Activated CD8-positive, alpha-beta memory T cell treated with anti-CD3 and anti-CD28 coated beads, Interleukin-2, amount 50 U/mL, for 4 hours (primary cell): Measurements from ENCODE around the gene LCN15.
"Not testable (repeated sequence)": the region's sequence is repeated elsewhere in the genome, so short reads cannot be mapped to it uniquely, and the experiment has no call there.

ENCODE experiments used
- DNase-seq: peaks from one replicate; pipeline ENCODE4 v3.0.0-alpha.2; 2020

LCN15 gene

GRCh38 chr9:136719195-136719880 is 45.0 kb downstream of the LCN15 start:
- DNase-seq, result no peak

- no peak for DNase-seq
Observed at GRCh38 chr9:136718345-136719194, 45.7 kb downstream of the LCN15 start.

GRCh38 chr9:136717399-136717798 is 46.9 kb downstream of the LCN15 start:
- DNase-seq, result no peak

GRCh38 chr9:136714893-136715274 is 49.4 kb downstream of the LCN15 start:
- no peak for DNase-seq

GRCh38 chr9:136714096-136714892 is 50.0 kb downstream of the LCN15 start:
- DNase-seq, result no peak

- no peak for DNase-seq
Observed at GRCh38 chr9:136713550-136713949, 50.8 kb downstream of the LCN15 start.

GRCh38 chr9:136712690-136713544 is 51.4 kb downstream of the LCN15 start:
- DNase-seq, result no peak

GRCh38 chr9:136711751-136712689 is 52.3 kb downstream of the LCN15 start, which contains the start of gene DIPK1B:
Gene DIPK1B (plus strand): TSS chr9:136712572. CDS start chr9:136712666, 94 bp downstream.
- DNase-seq, result no peak

GRCh38 chr9:136711219-136711648 is 53.1 kb downstream of the LCN15 start:
- DNase-seq, result not testable (repeated sequence)

- DNase-seq, result no peak
Observed at GRCh38 chr9:136710543-136710942, 53.8 kb downstream of the LCN15 start.
